ENCODE measurements around the gene ZNF362. TPM values are rescaled to one million over a fixed set of nuclear protein-coding genes. Genes with fewer than 3 reads are reported as not detected.

Gene ZNF362
- total and polyA plus RNA-seq, 2 experiments from 2014 or later = 11.0 to 12.9 TPM

- Mint-ChIP-seq H3K4me3 (no peak overlapping the region), H3K4me1 (peaks cover 21% of the 10 kb centered on the region), H3K9me3 (peaks cover 3% of the 10 kb centered on the region; the same call in 1 of the 3 replicates), H3K27ac (no peak overlapping the region), H3K36me3 (ENCODE audit: low read depth) (no peaks in the 10 kb centered on the region; the same call in 2 of the 3 replicates), H3K27me3 (ENCODE audit: insufficient read depth, low read depth, poor library complexity) (peaks cover 5% of the 10 kb centered on the region)
- no peaks in the 10 kb centered on the region for H3K36me3 ChIP-seq (ENCODE audit: insufficient read depth)
- H2AFZ ChIP-seq = no peak overlapping the region
- peaks cover 4% of the 10 kb centered on the region; the same call in 1 of the 2 replicates for H3F3A ChIP-seq (replicated peaks; ENCODE audit: low read depth)
- H3K4me1 ChIP-seq (ENCODE audit: insufficient read depth) = peaks cover 23% of the 10 kb centered on the region
- H3K27me3 ChIP-seq (ENCODE audit: insufficient read depth) = peaks cover 8% of the 10 kb centered on the region; the same call in 1 of the 2 replicates
- no peak for TF ChIP-seq ZNF331 (CRISPR knock-in tag; IDR thresholded peaks at IDR 0.05; ENCODE audit: low read depth)
- no peak for TF ChIP-seq EZH2 (IDR thresholded peaks at IDR 0.05; ENCODE audit: low read depth, unreplicated experiment)
- no peak for TF ChIP-seq ZNF462 (CRISPR knock-in tag; IDR thresholded peaks at IDR 0.05)
- no peak for TF ChIP-seq ETS1 (IDR thresholded peaks at IDR 0.05)
- no peak for TF ChIP-seq REST (IDR thresholded peaks at IDR 0.05; ENCODE audit: unreplicated experiment)
- TF ChIP-seq JUNB (IDR thresholded peaks at IDR 0.05; ENCODE audit: unreplicated experiment) = no peak
- TF ChIP-seq STAT1 (IDR thresholded peaks at IDR 0.05; ENCODE audit: unreplicated experiment) = no peak
- no peak for TF ChIP-seq CTCF (conservative IDR thresholded peaks at IDR 0.05; ENCODE audit: low read depth in 2 of 2)
- TF ChIP-seq CREB1 (CRISPR knock-in tag; IDR thresholded peaks at IDR 0.05; ENCODE audit: low read depth) = no peak
- TF ChIP-seq POLR2AphosphoS5 (IDR thresholded peaks at IDR 0.05; ENCODE audit: low read depth) = no peak
- TF ChIP-seq NANOG (IDR thresholded peaks at IDR 0.05; ENCODE audit: borderline replicate concordance) = no peak
- no peak for TF ChIP-seq ZNF114 (CRISPR knock-in tag; IDR thresholded peaks at IDR 0.05)
- no peak for TF ChIP-seq EZH2phosphoT487 (IDR thresholded peaks at IDR 0.05; ENCODE audit: unreplicated experiment)
- H3K27ac ChIP-seq (ENCODE audit: low read depth) = no peak overlapping the region
- DNase-seq (ENCODE audit: low spot score) (no peak), ATAC-seq (no peak)
- no peaks in the 10 kb centered on the region for H4K20me1 ChIP-seq (replicated peaks; ENCODE audit: insufficient read depth)
- H3K4me2 ChIP-seq = no peak overlapping the region
- 0 out of 2 replicates have a peak, but pooled peaks cover 2% of the 10 kb centered on the region for H3K9me2 ChIP-seq (ENCODE audit: insufficient read depth)
- H3K4me3 ChIP-seq = no peak overlapping the region
- no peaks in the 10 kb centered on the region for H3K79me2 ChIP-seq (replicated peaks; ENCODE audit: insufficient read depth)
Observed at GRCh38 chr1:33250724-33251123, 5.6 kb upstream of the ZNF362 start.
